HG02642 (cell line): Measurements from ENCODE around the gene EMX2.

ENCODE experiments used
- ATAC-seq: cut with Tn5 transposase; IDR thresholded peaks from one replicate; pipeline ENCODE4 v1.9.1; 2021; ENCODE audit warnings: mild to moderate bottlenecking; ENCODE audit not compliant: unreplicated experiment, poor library complexity

Gene EMX2

GRCh38 chr10:117543225-117544003 lies 868 bp downstream of the EMX2 start:
- ATAC-seq, result no peak

- no peak for ATAC-seq
Observed at GRCh38 chr10:117544004-117544701, 1.6 kb downstream of the EMX2 start.

DNA sequence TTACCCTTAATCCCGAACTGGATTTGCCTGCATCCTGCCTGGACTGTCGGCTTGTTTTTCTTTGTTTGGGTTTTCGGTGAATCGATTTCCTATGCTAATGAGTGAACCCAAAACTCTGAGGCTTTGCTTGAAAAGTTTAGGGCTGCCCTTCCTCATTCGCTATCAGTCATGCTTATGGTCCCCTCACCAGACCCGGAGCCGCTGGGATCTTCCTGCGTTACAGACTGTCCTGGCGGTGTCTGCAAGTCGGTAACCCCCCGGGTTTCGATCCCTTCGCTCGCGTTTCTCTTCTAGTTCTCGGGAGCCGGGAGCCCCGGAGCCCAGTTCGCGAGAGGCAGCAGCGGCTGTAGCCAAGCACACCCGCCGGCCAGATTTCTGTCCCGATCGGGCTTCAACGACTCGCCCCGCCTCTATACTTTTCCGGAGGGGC lies 2.2 kb downstream of the EMX2 start:
- ATAC-seq, result no peak

DNA sequence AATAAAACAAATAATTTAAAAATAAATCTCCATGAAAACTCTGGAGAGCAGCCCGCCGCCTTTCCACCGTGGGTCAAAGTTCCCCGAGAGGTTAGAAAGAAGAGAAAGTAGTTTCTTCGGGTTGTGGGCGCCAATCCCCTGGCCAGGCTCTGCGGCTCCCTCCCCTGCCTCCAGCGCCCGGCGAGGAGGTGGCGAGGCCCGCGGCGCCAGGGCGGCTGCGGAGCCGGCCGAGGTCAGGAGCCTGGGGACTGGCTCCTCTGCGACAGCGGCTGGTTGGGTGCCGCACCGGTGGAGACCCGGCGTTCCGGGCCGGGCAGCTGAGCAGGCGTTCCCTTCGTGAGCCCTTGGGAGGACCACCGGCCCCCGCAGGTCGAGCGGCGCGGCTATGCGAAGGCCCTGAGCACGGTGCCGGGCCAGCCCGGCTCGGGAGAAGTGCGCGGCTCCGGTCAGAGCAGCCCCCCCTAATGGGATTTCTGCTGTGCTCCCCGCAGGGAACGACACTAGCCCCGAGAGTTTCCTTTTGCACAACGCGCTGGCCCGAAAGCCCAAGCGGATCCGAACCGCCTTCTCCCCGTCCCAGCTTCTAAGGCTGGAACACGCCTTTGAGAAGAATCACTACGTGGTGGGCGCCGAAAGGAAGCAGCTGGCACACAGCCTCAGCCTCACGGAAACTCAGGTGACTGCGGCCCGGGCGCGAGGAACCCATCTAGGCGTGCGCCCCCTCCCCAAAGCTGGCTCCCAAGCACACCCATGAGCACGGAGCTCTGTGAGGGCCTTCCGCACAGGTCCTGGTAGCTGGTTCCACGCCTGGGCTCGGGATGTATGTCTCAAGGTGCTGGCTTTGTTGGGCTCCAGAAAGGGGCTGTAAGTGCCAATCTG lies 2.8 kb downstream of the EMX2 start:
- no peak for ATAC-seq

- ATAC-seq, result no peak
Observed at GRCh38 chr10:117546020-117546580, 3.6 kb downstream of the EMX2 start.

GRCh38 chr10:117546581-117547015 lies 4.1 kb downstream of the EMX2 start:
- no peak for ATAC-seq

- ATAC-seq, result no peak
Observed at GRCh38 chr10:117547016-117547715, 4.6 kb downstream of the EMX2 start.

GRCh38 chr10:117547716-117548668 lies 5.4 kb downstream of the EMX2 start:
- ATAC-seq, result no peak

DNA sequence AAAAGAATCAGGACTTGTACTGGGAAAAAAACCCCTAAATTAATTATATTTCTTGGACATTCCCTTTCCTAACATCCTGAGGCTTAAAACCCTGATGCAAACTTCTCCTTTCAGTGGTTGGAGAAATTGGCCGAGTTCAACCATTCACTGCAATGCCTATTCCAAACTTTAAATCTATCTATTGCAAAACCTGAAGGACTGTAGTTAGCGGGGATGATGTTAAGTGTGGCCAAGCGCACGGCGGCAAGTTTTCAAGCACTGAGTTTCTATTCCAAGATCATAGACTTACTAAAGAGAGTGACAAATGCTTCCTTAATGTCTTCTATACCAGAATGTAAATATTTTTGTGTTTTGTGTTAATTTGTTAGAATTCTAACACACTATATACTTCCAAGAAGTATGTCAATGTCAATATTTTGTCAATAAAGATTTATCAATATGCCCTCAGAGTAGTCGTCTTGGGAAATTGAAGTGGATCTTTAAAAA lies 6.6 kb downstream of the EMX2 start:
- ATAC-seq, result no peak

- ATAC-seq, result no peak
Observed at GRCh38 chr10:117550076-117550475, 7.5 kb downstream of the EMX2 start.

DNA sequence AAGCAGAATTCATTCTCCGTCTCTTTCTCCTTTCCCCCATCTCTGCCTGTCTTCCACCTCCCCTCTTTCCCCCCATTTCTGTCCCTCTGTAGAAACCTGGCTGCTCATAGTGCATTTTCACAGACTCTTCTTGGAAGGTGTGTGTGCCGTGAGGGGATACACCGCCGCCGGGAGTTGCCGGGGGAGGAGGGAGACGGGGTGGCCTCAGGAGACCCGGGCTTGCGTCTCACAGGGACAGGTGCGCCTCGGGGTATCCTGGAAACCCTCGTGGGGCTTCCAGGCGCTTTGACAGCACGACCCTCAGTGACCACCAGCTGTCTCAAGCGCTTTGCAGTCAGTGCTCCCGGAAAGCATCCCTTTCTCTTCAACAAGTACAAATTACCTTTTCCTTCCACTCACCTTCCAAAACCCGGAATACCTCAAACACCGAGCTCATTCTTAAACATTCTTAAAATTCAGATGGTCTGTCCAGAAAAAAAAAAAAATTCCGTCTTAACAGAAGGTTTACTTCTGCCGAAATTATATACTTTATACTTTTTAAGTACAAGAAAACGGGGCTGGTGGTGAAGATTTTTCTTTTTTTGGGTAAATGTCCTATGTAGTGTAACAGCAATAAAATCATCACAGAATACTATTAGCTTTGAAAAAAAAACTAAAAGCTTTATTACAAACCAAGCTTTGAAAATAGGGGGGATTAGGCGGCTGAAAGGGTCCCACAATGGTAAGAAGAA lies 8.2 kb downstream of the EMX2 start:
- no peak for ATAC-seq

- ATAC-seq, result no peak
Observed at GRCh38 chr10:117551330-117552155, 9.0 kb downstream of the EMX2 start.

DNA sequence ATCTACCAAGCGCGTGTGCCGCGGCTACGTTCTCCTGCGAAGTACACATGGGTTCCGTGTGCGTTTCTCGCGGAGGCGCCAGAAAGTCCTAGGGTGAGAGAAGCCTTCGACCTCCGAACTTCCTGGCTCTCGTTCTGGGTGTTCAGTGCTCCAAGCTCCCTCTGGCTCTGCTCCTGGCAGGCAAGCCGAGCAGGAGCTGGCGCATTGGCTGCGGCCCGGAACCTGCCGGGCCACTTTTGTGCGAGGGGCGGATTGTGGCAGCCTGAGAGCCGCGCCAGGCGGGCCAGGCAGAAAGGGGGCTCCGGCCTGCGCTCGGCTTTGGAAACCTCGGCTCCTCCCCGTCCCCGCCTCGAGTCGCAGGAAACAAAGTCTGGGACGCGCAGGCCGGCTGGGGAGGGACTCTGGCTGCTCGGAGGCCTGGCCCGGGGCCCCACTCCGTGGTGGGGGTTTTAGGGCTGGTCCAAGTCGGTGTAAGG lies 9.6 kb downstream of the EMX2 start:
- ATAC-seq, result no peak

DNA sequence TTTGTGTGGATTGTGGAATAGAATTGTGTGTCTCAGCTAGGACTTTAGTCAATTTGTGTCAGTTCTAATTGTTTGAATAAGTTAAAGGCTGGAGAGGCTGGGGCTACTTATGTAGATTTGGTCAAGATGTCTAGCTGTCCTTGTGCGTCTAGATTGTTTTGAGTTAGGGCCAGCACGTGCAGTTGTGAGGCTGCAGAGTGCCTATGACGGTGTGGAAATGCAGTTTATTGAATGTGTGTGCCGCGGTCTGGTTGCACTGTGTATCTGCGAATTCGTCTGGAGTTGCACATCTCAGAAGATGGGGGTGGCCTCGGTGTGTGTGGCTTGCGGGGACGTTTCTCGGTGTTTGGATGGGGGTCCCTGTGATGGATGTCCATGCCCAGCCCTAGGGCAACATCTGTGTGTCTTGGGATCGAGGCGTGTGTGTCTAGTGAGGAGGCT lies 10.2 kb downstream of the EMX2 start:
- no peak for ATAC-seq

GRCh38 chr10:117553142-117553814 lies 10.7 kb downstream of the EMX2 start:
- no peak for ATAC-seq

DNA sequence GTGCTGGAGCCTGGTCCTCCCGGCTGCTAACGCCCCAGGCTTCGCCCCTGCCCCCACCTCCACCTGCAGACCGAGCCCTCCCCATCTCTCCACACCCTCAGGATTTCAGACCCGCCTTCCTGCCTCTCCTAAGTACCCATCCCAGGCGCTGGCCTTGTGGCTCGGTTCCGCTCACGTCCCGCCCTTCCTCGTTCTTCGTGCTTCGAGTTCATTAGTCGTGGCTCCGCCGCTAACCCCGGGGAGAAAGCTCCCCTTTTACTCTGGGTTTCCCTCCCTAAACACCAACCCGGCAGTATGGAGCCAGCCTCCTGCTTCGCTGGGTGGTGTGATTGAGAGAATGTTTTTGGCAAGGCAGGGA lies 11.2 kb downstream of the EMX2 start:
- ATAC-seq, result no peak
